HG03196 (cell line): ENCODE measurements around the gene FAT4.

ENCODE experiments used
- ATAC-seq: cut with Tn5 transposase; IDR thresholded peaks from one replicate; pipeline ENCODE4 v1.9.1; 2021; ENCODE audit not compliant: unreplicated experiment

The FAT4 gene

DNA sequence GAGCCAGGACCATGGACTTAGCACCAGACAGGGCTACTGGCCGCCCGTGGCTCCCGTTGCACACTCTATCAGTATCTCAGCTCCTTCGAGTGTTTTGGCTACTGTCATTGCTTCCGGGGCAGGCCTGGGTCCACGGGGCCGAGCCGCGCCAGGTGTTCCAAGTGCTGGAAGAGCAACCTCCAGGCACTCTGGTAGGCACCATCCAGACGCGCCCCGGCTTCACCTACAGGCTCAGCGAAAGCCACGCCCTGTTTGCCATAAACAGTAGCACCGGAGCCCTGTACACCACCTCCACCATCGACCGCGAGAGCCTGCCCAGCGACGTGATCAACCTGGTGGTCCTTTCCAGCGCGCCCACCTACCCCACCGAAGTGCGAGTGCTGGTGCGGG is 1.6 kb downstream of the FAT4 start:
- ATAC-seq = no peak

GRCh38 chr4:125316791-125317524 is 2.2 kb downstream of the FAT4 start:
- no peak for ATAC-seq

DNA sequence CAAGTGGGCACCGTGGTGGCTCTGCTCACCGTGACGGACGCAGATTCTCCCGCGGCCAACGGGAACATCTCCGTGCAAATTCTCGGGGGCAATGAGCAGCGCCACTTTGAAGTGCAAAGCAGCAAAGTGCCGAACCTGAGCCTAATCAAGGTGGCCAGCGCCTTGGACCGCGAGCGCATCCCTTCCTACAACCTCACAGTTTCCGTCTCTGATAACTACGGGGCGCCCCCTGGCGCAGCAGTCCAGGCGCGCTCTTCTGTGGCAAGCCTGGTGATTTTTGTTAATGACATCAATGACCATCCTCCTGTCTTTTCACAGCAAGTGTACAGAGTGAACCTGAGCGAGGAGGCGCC is 2.7 kb downstream of the FAT4 start:
- no peak for ATAC-seq

GRCh38 chr4:125319311-125319710 is 4.6 kb downstream of the FAT4 start:
- no peak for ATAC-seq

- ATAC-seq = no peak
Measured at GRCh38 chr4:125321709-125322365, 7.1 kb downstream of the FAT4 start.

- ATAC-seq = no peak
Measured at GRCh38 chr4:125322366-125322730, 7.6 kb downstream of the FAT4 start.

DNA sequence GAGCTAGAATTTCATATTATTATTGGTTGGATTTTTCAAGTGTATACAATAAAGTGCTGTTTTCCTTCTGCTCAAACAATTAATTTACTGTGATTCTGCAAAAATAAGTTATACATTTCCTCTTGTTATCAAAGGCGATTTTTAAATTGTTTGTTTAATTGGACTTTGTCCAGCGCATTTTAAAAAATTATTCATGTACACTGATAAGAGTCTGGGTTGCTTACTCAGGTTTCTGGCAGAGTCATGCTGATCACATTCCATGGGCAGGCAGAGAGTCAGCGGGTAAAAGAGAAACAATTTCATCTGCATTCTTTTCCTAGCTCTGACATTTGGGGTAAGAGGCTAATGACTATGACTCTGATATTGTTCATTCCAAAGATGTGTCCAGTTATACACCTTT is 8.9 kb downstream of the FAT4 start:
- no peak for ATAC-seq

DNA sequence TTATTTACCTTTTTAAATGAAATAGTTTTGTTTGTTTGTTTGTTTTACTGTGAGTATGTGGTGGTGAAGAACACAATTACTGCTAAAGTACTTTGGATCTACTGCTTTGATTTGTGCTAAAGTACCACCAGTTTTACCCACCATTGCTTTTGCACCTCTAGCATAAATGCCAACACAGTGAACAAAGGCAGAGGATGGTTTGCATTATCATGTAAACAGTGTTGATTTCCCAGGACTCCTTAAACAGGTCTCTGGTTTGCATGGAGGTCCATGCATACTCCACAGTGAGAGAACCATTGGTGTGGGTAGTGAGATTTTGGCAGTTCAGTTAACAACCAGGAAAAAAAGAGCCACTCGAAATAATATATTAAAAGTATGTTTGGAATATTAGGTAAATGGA is 11.0 kb downstream of the FAT4 start:
- ATAC-seq = no peak

DNA sequence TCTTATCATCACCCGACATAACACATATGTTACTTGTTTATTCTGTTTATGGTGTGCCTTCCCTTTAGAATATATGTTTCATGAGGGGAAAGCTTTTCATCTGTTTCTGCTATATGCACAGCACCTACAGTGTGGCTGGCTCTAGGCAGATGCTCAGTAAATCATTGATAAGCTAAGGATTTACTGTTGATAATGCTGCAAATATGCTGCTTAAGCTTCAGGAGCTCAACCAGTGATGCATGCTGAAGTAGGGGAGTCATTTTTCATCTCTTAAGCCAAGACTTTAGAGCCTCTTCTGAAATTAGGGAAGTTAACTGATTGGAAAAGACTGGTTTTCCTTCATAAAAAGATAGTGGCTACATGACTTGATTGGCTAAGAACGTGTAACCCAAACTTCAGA is 16.4 kb downstream of the FAT4 start:
- ATAC-seq = no peak

DNA sequence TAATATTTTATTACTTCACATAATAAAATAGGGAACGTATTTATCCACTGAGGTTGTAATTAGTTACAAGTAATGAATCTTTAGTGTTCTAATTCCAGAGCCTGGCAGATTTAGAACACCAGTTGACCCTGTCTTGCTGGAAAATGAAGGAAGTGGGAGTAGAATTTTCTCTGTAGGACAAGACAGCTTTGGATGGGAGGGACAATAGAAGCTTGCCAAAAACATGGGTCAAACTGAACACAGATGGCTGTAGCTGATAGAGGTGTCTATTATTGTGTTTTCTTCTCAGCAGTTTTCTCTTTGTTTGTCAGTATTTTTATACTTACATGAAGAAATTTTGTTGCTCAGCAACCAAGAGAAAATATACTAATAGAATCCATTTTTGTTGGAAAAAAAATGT is 20.2 kb downstream of the FAT4 start:
- no peak for ATAC-seq

GRCh38 chr4:125338814-125339213 is 24.1 kb downstream of the FAT4 start:
- no peak for ATAC-seq

DNA sequence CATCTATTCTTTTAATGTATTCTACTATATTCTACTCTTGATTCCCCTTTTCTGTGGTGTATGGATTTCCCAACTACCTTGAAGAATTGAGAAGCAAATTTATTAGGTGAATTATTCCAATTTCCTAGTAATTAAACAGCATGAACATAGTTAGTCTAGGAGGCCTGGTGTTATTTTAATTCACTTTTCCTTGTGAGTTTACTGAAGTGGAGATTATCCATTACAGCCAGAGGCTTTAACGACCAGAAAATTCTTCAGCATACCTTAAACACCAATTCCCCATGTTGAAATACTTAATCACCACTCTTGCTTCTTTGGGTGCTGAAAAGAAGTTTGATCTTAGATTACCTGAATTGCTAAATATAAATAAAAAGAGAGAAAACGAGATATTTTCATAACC is 29.4 kb downstream of the FAT4 start:
- ATAC-seq = no peak

DNA sequence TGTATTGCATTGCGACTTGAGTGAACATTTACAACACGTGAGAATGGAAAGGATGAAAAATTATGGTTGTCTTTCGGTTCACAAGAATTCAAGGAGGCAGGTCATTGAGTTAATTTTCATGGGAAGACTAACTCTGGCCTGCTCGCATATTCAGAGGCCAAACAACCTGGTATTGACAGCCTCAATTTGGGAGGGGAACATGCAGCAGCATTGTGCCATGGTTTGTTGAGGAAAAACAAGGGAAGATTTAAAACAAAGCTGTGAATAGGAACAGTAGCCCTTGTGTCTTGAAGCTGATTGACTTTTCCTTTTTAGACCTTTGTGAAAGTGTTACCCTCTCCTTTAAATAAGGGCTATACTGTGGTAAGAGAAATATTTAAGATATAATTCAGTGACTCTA is 31.9 kb downstream of the FAT4 start:
- ATAC-seq = no peak

DNA sequence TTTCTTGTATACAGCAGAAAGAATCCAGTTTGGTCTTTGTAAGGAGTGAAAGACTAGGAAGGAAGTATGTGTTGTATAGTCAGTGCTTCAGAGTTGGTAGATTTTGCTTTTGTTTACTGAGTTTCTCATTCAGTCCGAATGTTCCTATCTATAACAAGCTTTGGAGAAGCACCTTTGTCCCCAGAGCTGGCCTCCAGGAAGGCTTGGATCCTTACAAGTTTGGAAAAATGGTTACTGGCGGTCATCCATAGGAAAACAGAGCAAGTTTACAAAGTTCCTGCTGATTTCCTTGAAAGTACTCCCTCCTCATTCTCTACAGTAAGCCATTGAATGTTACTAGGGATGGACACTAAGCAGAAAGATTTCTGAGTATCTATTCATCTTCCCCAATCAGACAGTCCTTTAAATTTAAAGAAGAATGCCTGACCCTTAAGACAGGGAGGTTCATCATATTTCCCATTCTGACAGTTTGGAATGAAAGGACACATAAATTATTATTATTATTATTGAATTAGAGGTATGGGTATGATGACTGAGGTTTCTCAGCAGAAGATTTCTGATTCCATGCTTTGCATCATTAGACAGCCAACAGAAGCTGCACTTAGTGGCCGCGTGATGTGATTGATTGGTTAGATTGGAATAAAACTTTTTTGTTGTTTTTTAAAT is 35.8 kb downstream of the FAT4 start:
- ATAC-seq = no peak

GRCh38 chr4:125352521-125352920 is 37.8 kb downstream of the FAT4 start:
- ATAC-seq = no peak

GRCh38 chr4:125353131-125353530 is 38.4 kb downstream of the FAT4 start:
- ATAC-seq = no peak

- ATAC-seq = no peak
Measured at GRCh38 chr4:125355791-125356190, 41.0 kb downstream of the FAT4 start.

DNA sequence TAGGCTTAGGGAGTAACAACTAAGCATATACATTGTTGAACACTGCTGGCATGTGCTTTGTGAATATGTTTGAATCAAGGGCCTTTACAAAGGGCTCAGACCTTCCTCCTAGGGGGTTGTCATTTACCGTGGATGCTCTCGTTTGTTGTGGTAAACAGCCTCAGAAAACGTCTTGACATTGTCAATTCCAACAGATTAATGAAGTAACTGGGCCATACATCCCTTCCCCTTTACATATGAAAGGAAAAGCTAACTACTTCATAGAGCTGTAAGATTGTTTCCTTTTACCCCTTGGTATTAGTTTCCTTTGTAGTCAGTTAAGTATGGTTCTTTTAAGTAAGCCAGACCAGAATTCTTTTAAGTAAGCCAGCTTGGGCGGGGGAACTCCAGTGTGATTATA is 42.9 kb downstream of the FAT4 start:
- no peak for ATAC-seq

- no peak for ATAC-seq
Measured at GRCh38 chr4:125358453-125358852, 43.7 kb downstream of the FAT4 start.

DNA sequence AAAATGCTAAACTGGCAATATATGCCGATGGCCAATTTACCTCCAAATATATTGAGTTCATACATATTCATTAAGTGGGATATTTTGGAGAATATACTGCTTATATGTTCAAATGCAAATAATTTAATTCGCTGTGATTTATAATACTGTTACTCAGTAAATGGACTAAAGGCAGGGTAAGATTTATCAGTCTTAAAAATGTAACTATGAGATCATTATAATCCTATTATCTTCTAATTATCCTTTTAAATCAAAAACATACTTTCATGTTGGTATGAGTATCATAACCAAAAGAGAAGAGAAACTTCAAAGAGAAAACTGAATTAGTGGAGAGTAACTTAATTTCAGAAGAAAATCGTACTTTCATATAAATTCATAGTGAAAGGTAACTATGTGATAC is 44.6 kb downstream of the FAT4 start:
- ATAC-seq = no peak

- no peak for ATAC-seq
Measured at GRCh38 chr4:125359960-125360634, 45.3 kb downstream of the FAT4 start.

DNA sequence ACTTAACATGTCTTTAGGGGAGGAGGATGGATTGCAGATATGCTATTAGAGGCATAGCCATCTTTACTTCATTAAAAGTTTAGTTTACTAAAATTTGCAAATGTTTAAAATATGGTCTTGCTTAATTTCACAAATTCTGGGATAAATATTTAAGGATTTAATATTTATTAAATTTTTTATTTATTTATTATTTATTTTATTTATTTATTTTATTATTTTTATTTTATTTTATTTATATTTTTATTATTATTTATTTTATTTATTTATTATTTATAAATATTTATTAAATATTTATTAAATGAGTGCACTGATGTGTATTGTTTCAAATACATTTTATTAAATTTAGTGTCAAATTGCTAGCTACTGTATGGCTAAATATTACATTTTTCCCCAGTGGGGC is 46.0 kb downstream of the FAT4 start:
- ATAC-seq = no peak
